Activated T-helper 9 cell treated with anti-CD3 and anti-CD28 coated beads, Interleukin-2, amount 50 U/mL, for 16 hours (primary cell): ENCODE measurements around the gene SPINT3.

ENCODE experiments used
- DNase-seq: peaks from one replicate; pipeline ENCODE4 v3.0.0-alpha.2; 2020; ENCODE audit warnings: low read depth

SPINT3 gene, protein sequence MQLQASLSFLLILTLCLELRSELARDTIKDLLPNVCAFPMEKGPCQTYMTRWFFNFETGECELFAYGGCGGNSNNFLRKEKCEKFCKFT

GRCh38 chr20:45515147-45515913, at the start of gene SPINT3:
Gene SPINT3, minus strand, starts transcription at chr20:45515622. Its CDS starts 14 bp downstream, at chr20:45515608.
- no peak for DNase-seq

DNA sequence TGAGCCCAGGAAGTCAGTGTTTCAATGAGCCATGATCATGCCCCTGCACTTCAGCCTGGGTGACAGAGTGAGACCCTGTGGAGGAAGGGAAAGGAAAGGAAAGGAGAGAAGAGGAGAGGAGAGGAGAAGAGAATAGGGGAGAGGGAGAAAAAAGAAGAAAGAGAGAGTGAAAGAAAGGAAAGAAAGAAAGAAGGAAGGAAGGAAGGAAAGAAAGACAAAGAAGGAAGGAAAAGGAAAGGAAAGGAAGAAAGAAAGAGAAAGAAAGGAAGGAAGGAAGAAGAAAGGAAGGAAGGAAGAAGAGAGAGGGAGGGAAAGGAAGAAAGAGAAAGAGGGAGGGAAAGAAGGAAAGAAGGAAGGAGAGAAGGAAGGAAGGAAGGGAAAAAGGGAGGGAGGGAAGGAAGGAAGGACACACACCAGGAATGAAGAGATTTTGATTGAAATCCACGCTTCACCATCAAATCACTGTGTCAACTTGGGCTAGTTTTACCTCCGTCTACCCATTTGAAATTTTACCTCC, 49.4 kb upstream of the SPINT3 start:
- no peak for DNase-seq

DNA sequence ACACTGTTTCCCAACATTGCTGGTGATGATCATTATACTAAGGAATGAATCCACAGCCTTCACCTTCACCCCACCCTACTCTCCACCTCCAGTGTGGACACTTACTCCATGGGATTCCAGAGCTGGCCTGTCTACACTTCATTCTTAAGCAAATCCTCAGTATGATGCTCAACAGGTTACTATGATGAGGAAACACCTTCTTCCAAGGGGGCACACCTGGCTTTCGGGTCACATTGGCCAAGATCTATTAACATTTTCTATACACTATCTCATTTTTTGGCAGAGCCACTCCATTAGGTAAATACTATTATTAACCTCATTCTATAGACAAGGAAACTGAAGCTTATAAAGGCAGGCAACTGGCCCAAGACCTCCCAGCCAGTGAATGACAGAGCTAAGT, 39.8 kb upstream of the SPINT3 start:
- no peak for DNase-seq

DNA sequence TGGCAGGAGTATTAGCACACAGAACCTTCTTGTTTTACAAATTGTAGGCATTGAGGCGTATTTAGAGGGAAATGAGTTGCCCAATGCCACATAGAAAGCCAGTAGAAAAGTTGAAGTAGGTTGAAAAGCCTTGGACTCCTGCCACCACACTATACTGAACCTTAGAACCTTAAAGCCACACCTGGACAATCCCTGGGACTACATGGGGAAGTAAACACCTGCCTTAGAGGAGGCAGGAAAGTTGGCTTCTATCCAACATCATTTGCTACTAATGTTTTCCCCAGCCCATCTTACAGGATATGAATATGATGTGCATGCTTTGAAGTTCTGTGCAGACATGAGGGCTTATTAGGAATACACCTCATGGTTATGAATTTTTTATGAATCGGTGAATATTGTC, 37.0 kb upstream of the SPINT3 start:
- no peak for DNase-seq

DNA sequence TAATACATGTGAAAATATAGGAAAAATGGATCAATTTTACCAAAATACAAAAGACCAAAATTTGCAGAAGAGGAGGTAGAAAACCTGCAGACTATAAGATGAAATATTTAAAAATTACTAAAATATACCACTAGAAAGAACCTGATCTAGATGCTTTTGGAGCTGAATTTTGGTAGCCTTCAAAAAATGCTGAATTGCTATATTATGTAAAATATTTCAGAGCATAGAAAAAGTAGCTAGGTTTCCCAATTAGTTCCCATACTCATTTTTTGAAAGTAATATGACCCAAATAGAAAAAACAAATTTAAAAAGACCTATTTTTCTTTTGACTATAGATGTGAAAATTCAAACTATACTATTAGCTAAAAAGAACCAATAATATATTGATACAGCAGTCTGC, 35.3 kb upstream of the SPINT3 start:
- no peak for DNase-seq

GRCh38 chr20:45548410-45548809, 33.0 kb upstream of the SPINT3 start:
- DNase-seq, result no peak

GRCh38 chr20:45547206-45547770, 31.9 kb upstream of the SPINT3 start, which contains the start of gene EPPIN:
Gene EPPIN, minus strand, starts transcription at chr20:45547401. Its CDS starts 44 bp downstream, at chr20:45547357.
- no peak for DNase-seq

DNA sequence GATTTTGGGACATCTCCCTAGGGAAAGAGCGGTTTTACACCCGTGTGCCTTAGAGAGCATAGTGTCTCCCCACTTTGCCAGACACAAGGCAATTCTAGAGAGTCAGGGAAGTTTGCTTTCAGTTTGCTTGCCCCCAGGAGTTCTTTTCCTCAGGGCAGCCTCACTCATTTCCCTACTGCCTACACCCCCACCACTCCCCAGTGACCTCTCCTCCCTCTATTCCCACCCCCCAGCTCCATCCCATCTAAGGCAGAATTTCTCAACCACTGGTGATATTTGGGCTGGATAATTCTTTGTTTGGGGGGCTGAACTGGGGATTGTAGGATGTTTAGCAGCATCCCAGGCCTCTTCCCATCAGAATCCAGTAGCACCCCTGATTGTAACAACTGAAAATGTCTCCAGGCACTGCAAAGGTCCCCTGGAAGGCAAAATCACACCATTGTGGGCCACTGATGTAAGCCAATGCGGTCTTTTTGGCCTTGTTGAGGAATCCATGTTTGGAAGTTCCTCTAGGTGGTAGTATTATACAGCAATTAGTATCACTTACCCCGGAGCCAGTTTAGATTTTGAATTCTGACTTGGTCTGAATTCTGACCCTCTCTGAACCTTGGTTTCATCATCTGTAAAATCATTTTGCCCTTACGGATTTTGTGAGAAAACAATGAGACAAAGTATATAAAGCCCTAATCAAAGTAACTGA, 30.5 kb upstream of the SPINT3 start:
- no peak for DNase-seq

DNA sequence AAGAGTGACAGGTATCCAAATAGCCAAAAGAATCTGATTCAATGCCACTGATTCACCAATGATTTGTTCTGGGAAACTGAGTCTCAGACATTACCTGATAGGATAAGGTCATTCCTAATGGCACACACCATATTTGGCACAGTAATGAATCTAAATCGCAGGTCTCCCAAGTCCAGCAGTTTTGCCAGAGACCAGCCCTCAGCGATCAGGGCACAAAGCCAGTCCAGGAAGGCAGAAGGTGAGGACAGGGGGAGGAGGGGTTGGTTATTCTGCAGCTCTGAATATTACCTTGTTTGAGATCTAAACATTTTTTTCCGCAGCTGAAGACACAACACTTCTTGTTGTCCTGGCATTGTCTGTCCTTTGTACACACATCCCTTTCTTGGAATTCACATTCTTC, 29.9 kb upstream of the SPINT3 start:
- no peak for DNase-seq

- DNase-seq, result no peak
Observed at GRCh38 chr20:45539382-45539781, 24.0 kb upstream of the SPINT3 start, which contains the start of gene WFDC6. Gene WFDC6, minus strand, starts transcription at chr20:45539482. Its CDS starts 75 bp downstream, at chr20:45539407.

DNA sequence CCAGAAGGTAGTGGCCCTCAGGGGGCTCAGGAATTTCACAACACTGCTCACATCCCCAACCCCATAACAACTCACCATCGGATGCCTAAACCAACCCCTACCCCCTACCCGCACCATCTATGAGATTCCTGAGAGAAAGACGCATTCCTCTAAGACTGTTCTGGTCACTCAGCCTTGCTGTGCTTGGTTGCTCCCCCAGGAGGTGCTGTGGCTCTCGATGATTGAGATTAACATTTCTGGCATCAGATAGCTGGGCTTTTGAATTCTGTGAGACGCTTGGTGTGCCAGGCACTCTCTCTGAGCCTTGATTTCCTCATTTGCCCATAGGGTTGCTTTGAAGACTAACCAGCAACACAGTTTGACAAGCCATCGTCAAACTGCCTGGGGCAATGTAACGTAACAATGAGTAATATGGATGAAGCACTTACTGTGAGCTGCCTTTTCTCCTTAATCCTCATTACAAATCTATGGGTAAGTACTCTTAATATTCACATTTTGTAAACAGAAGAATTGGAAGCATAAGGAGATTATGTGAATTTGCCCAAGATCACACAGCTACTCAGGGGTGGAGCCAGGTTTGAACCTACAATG, 22.9 kb upstream of the SPINT3 start:
- no peak for DNase-seq

DNA sequence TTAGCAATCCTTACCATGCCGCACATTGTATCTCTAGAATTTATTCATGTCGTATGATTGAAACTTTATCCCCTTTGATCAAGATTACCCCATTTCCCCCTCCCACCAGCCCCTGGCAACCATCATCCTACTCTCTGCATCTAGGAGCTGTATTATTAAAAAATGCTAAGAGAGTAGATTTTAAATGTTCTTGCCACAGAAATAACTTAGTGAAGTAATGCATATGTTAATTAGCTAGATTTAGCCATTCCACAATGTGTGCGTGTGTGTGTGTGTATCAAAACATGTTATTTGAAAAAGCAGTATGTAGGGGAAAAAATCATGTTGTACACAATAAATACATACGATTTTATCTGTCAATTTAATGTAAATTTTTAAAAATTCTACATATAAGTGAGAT, 11.9 kb upstream of the SPINT3 start:
- DNase-seq, result no peak

DNA sequence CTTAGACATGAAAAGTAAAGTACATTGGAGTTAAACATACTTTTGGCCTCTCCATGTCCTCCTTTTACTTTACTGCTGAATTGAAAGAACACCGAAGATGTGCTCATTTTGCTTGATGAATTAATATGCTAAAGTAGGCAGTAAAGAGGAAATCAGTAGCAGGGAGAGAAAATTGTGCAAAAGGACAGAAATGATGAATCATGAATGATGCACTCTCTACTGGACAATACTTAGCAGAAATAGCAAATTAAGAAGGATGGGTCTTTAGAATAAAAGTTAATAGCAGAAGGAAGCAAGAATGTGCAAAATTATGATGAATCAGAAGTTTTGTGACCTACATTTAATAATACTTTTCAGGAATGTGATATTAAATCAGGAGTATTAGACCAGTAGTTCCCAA, 8.4 kb upstream of the SPINT3 start:
- DNase-seq, result no peak

GRCh38 chr20:45518282-45518681, 2.9 kb upstream of the SPINT3 start:
- DNase-seq, result no peak

- DNase-seq, result no peak
Observed at GRCh38 chr20:45510242-45510862, 5.1 kb downstream of the SPINT3 start.

DNA sequence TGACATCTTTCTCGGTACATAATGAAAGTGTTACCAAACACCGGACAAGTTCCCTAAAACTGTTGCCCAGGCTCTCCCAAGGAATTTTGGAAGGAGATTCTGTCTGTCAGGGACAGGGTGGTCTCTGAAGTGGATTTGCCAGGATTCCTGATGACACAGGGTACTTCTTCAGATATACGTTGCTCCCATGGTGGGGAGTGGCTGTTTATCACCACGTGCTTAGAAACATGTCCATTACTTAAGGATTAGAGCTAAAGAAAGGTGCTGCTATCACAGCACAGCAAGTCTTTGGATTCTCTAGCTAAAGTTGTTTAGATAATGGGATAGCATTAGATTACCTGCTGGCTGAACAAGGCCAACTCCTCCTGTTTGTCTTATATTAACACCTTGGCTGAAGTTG, 6.3 kb downstream of the SPINT3 start:
- no peak for DNase-seq

- no peak for DNase-seq
Observed at GRCh38 chr20:45508068-45508886, 7.1 kb downstream of the SPINT3 start.

DNA sequence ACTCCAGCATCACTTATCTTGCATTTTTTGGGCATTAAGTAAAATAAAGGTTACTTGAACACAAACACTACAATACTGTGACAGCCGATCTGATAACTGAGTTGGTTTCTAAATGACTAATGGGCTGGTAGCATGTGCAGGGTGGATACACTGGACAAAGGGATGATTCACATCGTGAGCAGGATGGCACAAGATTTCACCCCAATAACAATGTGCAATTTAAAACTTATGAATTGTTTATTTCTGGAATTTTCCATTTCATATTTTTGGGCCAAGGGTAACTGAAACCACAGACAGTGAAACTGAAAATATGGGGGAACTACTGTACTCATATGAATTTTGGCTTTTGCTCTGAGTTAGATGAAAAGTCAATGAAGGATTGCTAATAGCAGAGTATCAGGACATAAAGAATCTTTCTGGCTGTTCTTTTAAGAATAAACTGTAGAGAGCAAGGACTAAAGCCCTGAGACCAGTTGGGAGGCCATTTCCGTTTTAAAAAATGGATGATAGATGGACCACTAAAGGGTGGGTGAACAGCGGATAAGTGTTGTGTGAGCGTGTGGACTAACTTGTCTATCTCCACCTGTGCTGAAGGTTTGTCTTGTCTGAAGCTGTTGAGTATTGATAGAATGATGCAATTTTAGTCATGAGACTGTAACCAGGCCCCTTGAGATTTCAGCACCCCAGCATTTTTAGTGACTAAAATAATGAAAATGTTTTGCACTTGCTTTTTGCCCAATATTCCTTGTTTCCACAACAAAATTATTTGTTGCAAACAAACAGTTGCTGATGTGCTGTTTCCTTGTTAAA, 8.2 kb downstream of the SPINT3 start:
- DNase-seq, result no peak

- DNase-seq, result no peak
Observed at GRCh38 chr20:45506398-45506797, 9.0 kb downstream of the SPINT3 start.

GRCh38 chr20:45503403-45503802, 12.0 kb downstream of the SPINT3 start:
- no peak for DNase-seq
